ENCODE results near the gene DNAH7. TPM values are rescaled to one million over a fixed set of nuclear protein-coding genes. Genes with fewer than 3 reads are reported as not detected.

DNAH7 gene
- total and polyA plus RNA-seq, 2 of the 13 experiments (the other 11 are each of a cell fraction or from before 2014, with no cell fraction given): 0.09 TPM; not detected in 1

- WGBS (ENCODE audit: low lambda C conversion rate): 3% methylated on average over 1 of the region's 1 CpG
- in situ Hi-C loops (cut with HindIII; ENCODE audit: extremely low pct_ligation_motif_present, low pct_unique_long_range_greater_than_20kb): no loop called here
- FAIRE-seq: no peak
Observed at GRCh38 chr2:196108604-196109003, 40.0 kb upstream of the DNAH7 start.

DNA sequence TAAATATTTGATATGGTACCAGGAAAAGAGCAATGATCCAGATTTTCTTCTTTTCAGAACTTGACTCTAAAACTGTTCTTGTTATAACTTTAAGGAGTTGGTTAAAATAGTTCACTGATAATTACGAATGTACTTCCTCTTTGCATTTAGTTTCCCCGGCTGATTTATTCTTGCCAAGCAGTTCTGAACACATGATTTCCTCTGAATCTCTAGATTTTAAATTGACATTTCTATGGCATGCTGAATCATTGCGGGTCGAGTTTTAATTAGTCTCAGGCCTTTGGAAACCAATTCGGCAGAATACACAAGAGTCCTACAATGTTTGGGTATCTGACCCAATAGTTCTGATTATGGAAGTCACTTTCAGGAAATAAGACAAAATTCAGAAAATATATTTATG lies 37.3 kb upstream of the DNAH7 start:
- H2AFZ ChIP-seq (ENCODE audit: low read length): no peak overlapping the region
- in situ Hi-C loops (cut with HindIII; ENCODE audit: extremely low pct_ligation_motif_present, low pct_unique_long_range_greater_than_20kb): no loop called here
- BruUV-seq (replicated peaks): no TSS peak

More at GRCh38 chr2:196108604-196109003, 40.0 kb upstream of the DNAH7 start:
- Histone ChIP-seq H3K36me3 (replicated peaks in 1 of 2; ENCODE audit: control insufficient read depth in 1 of 2, insufficient read depth in 2 of 2, low read length in 2 of 2) (no peaks in the 10 kb centered on the region), H4K20me1 (ENCODE audit: insufficient read depth, low read length) (no peaks in the 10 kb centered on the region), H3K79me2 (ENCODE audit: insufficient read depth, low read length) (no peaks in the 10 kb centered on the region), H3K4me1 (ENCODE audit: insufficient read depth, low read length) (peaks cover 6% of the 10 kb centered on the region; the same call in 1 of the 2 replicates), H3K4me2 (ENCODE audit: low read depth, low read length) (no peak overlapping the region), H3K4me3 (replicated peaks in 1 of 3; ENCODE audit: insufficient read depth in 1 of 3, low read depth in 2 of 3, low read length in 3 of 3) (no peak overlapping the region), H3K27ac (ENCODE audit: extremely low read length, insufficient read depth, low read length) (no peak overlapping the region), H3K9me3 (ENCODE audit: low read length) (no peaks in the 10 kb centered on the region), H3K9ac (ENCODE audit: insufficient read depth, low read depth, low read length) (no peak overlapping the region), H2AFZ (ENCODE audit: low read length) (no peak overlapping the region), H3K27me3 (ENCODE audit: control insufficient read depth in 1 of 2, insufficient read depth in 2 of 2, low read length in 2 of 2) (0 out of 5 replicates have a peak, but pooled peaks cover 0 to 4% of the 10 kb centered on the region in 2 experiments)
- TF ChIP-seq ZBTB42 (CRISPR knock-in tag; IDR thresholded peaks at IDR 0.05): no peak
- no peak for TF ChIP-seq KMT2B (CRISPR knock-in tag; IDR thresholded peaks at IDR 0.05)
- TF ChIP-seq ZNF878 (CRISPR knock-in tag; IDR thresholded peaks at IDR 0.05): no peak
- TF ChIP-seq ARID2 (CRISPR knock-in tag; IDR thresholded peaks at IDR 0.05; ENCODE audit: borderline replicate concordance): no peak
- POLR2A ChIA-PET: no interaction called here
- CTCF ChIA-PET (ENCODE audit: low intra/inter-chr PET ratio, low total read pairs): no interaction called here
- no peak for DNase-seq (ENCODE audit: low spot score)
- BruUV-seq (replicated peaks): no TSS peak
- no peak for ATAC-seq
- intact Hi-C loops (cut with micrococcal nuclease; ENCODE audit: unreplicated experiment): no loop called here

More for the DNA sequence above, 37.3 kb upstream of the DNAH7 start:
- H3K9me3 ChIP-seq (ENCODE audit: low read length): no peaks in the 10 kb centered on the region
- DNase-seq (ENCODE audit: low spot score) (no peak), FAIRE-seq (no peak), ATAC-seq (no peak)
- no peak overlapping the region for H3K4me3 ChIP-seq (replicated peaks in 1 of 3; ENCODE audit: insufficient read depth in 1 of 3, low read depth in 2 of 3, low read length in 3 of 3)
- intact Hi-C loops (cut with micrococcal nuclease; ENCODE audit: unreplicated experiment): no loop called here
- TF ChIP-seq ZNF251 (CRISPR knock-in tag; IDR thresholded peaks at IDR 0.05) (no peak), ZNF784 (CRISPR knock-in tag; IDR thresholded peaks at IDR 0.05; ENCODE audit: borderline replicate concordance) (no peak), FOXP1 (IDR thresholded peaks at IDR 0.05) (no peak), FOXP1 (CRISPR knock-in tag; IDR thresholded peaks at IDR 0.05) (no peak), DNMT3B (CRISPR knock-in tag; conservative IDR thresholded peaks at IDR 0.05) (no peak), CHD2 (IDR thresholded peaks at IDR 0.05; ENCODE audit: low read depth, low read length) (no peak), ZNF530 (CRISPR knock-in tag; IDR thresholded peaks at IDR 0.05; ENCODE audit: low read depth) (no peak), RXRB (CRISPR knock-in tag; IDR thresholded peaks at IDR 0.05; ENCODE audit: borderline replicate concordance) (no peak), FOXO4 (CRISPR knock-in tag; conservative IDR thresholded peaks at IDR 0.05) (no peak), RARA (CRISPR knock-in tag; IDR thresholded peaks at IDR 0.05) (no peak), RFX1 (IDR thresholded peaks at IDR 0.05) (no peak), ZNF335 (CRISPR knock-in tag; IDR thresholded peaks at IDR 0.05) (no peak), MAFG (CRISPR knock-in tag; IDR thresholded peaks at IDR 0.05) (no peak), SIN3B (IDR thresholded peaks at IDR 0.05; ENCODE audit: low read length) (no peak), ZNF224 (CRISPR knock-in tag; IDR thresholded peaks at IDR 0.05) (no peak), ZSCAN22 (CRISPR knock-in tag; IDR thresholded peaks at IDR 0.05) (no peak)
- no peaks in the 10 kb centered on the region for H3K27me3 ChIP-seq (ENCODE audit: control insufficient read depth in 1 of 2, insufficient read depth in 2 of 2, low read length in 2 of 2)
- H3K9ac ChIP-seq (ENCODE audit: insufficient read depth, low read depth, low read length): no peak overlapping the region
- no peaks in the 10 kb centered on the region for H3K79me2 ChIP-seq (ENCODE audit: insufficient read depth, low read length)
- CTCF ChIA-PET (ENCODE audit: low intra/inter-chr PET ratio, low total read pairs): no interaction called here
- no peaks in the 10 kb centered on the region for H3K4me1 ChIP-seq (ENCODE audit: insufficient read depth, low read length)
- no peak overlapping the region for H3K4me2 ChIP-seq (ENCODE audit: low read depth, low read length)
- no peaks in the 10 kb centered on the region for H4K20me1 ChIP-seq (ENCODE audit: insufficient read depth, low read length)
- no peak overlapping the region for H3K27ac ChIP-seq (ENCODE audit: extremely low read length, insufficient read depth, low read length)
- POLR2A ChIA-PET: no interaction called here
- 21% methylated on average over 5 of the region's 5 CpGs for WGBS (ENCODE audit: low lambda C conversion rate)
- H3K36me3 ChIP-seq (replicated peaks in 1 of 2; ENCODE audit: control insufficient read depth in 1 of 2, insufficient read depth in 2 of 2, low read length in 2 of 2): no peaks in the 10 kb centered on the region

All from HepG2 (cell line).